Right atrium auricular region (tissue), 2 donors: ENCODE results near the gene RNF113B. TPM values are rescaled to one million over a fixed set of nuclear protein-coding genes. Genes with fewer than 3 reads are reported as not detected.

Experiments
- DNase-seq: peaks from one replicate; pipeline ENCODE4 v3.0.0-alpha.2; 2019; ENCODE audit warnings: low spot score
- H3K27ac ChIP-seq, 2 donors: fragments of 200-600 bp; sonication (generic); 1 replicate in 1 of 2; 2 replicates in 1 of 2; pipeline ENCODE4 v1.5.1; 2016 to 2019
- H3K27me3 ChIP-seq, 2 donors: fragments of 200-600 bp; sonication (generic); one replicate each; pipeline versions ENCODE4 v1.5.1 to v1.6.0; 2017 to 2019
- H3K36me3 ChIP-seq: fragments of 200-600 bp; sonication (generic); one replicate; pipeline ENCODE4 v1.5.1; 2016
- H3K4me1 ChIP-seq, 2 donors: fragments of 200-600 bp; sonication (generic); one replicate each; pipeline versions ENCODE4 v1.5.1 to v1.6.0; 2017 to 2019
- H3K4me3 ChIP-seq, 2 donors: fragments of 200-600 bp; sonication (generic); 1 replicate in 1 of 2; 2 replicates in 1 of 2; pipeline ENCODE4 v1.5.1; 2017 to 2019; ENCODE audit warnings: mild to moderate bottlenecking in 1 of 2, moderate library complexity in 1 of 2
- H3K9me3 ChIP-seq, 2 donors: fragments of 200-600 bp; sonication (generic); one replicate each; pipeline ENCODE4 v1.5.1; 2019
- CTCF ChIP-seq, 2 donors: fragments of 200-600 bp; sonication (generic); IDR thresholded peaks; one replicate each; pipeline ENCODE4 v1.5.1; 2019; ENCODE audit warnings: antibody characterized with exemption in 2 of 2
- total RNA-seq, 2 donors: library from RNA; depleted of rRNA; stranded (reverse); fragments of >200 nt; gene quantifications; one replicate each; pipeline ENCODE4 v1.1.0, GENCODE V29; 2016

RNF113B gene
- total RNA-seq, 2 donors from 2014 or later = not detected

- Histone ChIP-seq H3K36me3 (no peaks in the 10 kb centered on the region), H3K27ac (no peak overlapping the region), H3K4me3 (no peak overlapping the region), H3K9me3 (peaks cover 0 to 25% of the 10 kb centered on the region in 2 donors), H3K4me1 (peaks cover 0 to 14% of the 10 kb centered on the region in 2 donors), H3K27me3 (no peaks in the 10 kb centered on the region)
- no peak for TF ChIP-seq CTCF (IDR thresholded peaks at IDR 0.05)
- DNase-seq = no peak
These were observed 26.7 kb upstream of the RNF113B start for GRCh38 chr13:98203646-98204326.

GRCh38 chr13:98201984-98202383 is 24.9 kb upstream of the RNF113B start:
- Histone ChIP-seq H3K36me3 (no peaks in the 10 kb centered on the region), H3K27ac (no peak overlapping the region), H3K27me3 (no peaks in the 10 kb centered on the region), H3K4me3 (no peak overlapping the region), H3K9me3 (peaks cover 0 to 25% of the 10 kb centered on the region in 2 donors), H3K4me1 (peaks cover 0 to 8% of the 10 kb centered on the region in 2 donors)
- no peak for TF ChIP-seq CTCF (IDR thresholded peaks at IDR 0.05)
- no peak for DNase-seq

GRCh38 chr13:98201189-98201588 is 24.1 kb upstream of the RNF113B start:
- H3K4me3 ChIP-seq = no peak overlapping the region
- H3K4me1 ChIP-seq = peaks cover 0 to 8% of the 10 kb centered on the region in 2 donors
- no peak for DNase-seq
- no peak overlapping the region for H3K27ac ChIP-seq
- H3K9me3 ChIP-seq = peaks cover 0 to 23% of the 10 kb centered on the region in 2 donors
- TF ChIP-seq CTCF (IDR thresholded peaks at IDR 0.05) = no peak
- no peaks in the 10 kb centered on the region for H3K27me3 ChIP-seq
- no peaks in the 10 kb centered on the region for H3K36me3 ChIP-seq

- Histone ChIP-seq H3K4me1 (peaks cover 0 to 8% of the 10 kb centered on the region in 2 donors), H3K27me3 (no peaks in the 10 kb centered on the region), H3K4me3 (no peak overlapping the region), H3K27ac (no peak overlapping the region), H3K36me3 (no peaks in the 10 kb centered on the region), H3K9me3 (peaks cover 0 to 14% of the 10 kb centered on the region in 2 donors)
- DNase-seq = no peak
- no peak for TF ChIP-seq CTCF (IDR thresholded peaks at IDR 0.05)
These were observed 23.3 kb upstream of the RNF113B start for GRCh38 chr13:98200211-98200878.

- Histone ChIP-seq H3K9me3 (peaks cover 0 to 6% of the 10 kb centered on the region in 2 donors), H3K4me3 (no peak overlapping the region), H3K4me1 (peaks cover 0 to 8% of the 10 kb centered on the region in 2 donors), H3K27ac (no peak overlapping the region), H3K27me3 (no peaks in the 10 kb centered on the region), H3K36me3 (no peaks in the 10 kb centered on the region)
- no peak for DNase-seq
- TF ChIP-seq CTCF (IDR thresholded peaks at IDR 0.05) = no peak
These were observed 22.4 kb upstream of the RNF113B start for GRCh38 chr13:98199480-98199879.
